B cell (primary cell): ENCODE results near the gene GPRIN2.

Experiments
- CTCF ChIP-seq: fragments of 200-600 bp; IDR thresholded peaks from one replicate; pipeline ENCODE4 v1.8.0; 2022; ENCODE audit warnings: antibody characterized with exemption, mild to moderate bottlenecking
- EZH2 ChIP-seq: IDR thresholded peaks from 2 replicates; pipeline ENCODE4 v1.6.1; 2012; ENCODE audit warnings: borderline replicate concordance, low read depth, mild to moderate bottlenecking, moderate library complexity, low read length; ENCODE audit not compliant: insufficient read depth, poor library complexity, severe bottlenecking

- TF ChIP-seq CTCF (no peak), EZH2 (no peak)
Measured at GRCh38 chr10:46527241-46527811, 29.1 kb downstream of the GPRIN2 start.
